ENCODE measurements around the gene RNF112. TPM values are rescaled to one million over a fixed set of nuclear protein-coding genes. Genes with fewer than 3 reads are reported as not detected.

The RNF112 gene
- total RNA-seq, 4 donors from 2014 or later, result 0.44 to 2.5 (median 1.8) TPM

- H3K27ac ChIP-seq, result no peak overlapping the region
- H3K4me1 ChIP-seq, result peaks cover 0 to 20% (median 6%) of the 10 kb centered on the region in 4 donors
- TF ChIP-seq POLR2A (IDR thresholded peaks at IDR 0.05) (no peak), EP300 (IDR thresholded peaks at IDR 0.05) (no peak), CTCF (IDR thresholded peaks at IDR 0.05) (no peak)
- H3K9me3 ChIP-seq, result no peaks in the 10 kb centered on the region
- WGBS, 2 donors, result 76 to 77% methylated on average over 12 of the region's 12 CpGs
- DNase-seq (ENCODE audit: low spot score in 2 of 2), result no peak
- no peaks in the 10 kb centered on the region for H3K27me3 ChIP-seq
- H3K4me3 ChIP-seq, result no peak overlapping the region
- peaks cover 0 to 5% (median 0%) of the 10 kb centered on the region in 3 donors for H3K36me3 ChIP-seq
Observed at GRCh38 chr17:19369846-19370492, 41.1 kb upstream of the RNF112 start.

- Histone ChIP-seq H3K4me1 (peaks cover 0 to 19% (median 6%) of the 10 kb centered on the region in 4 donors), H3K36me3 (peaks cover 0 to 5% (median 0%) of the 10 kb centered on the region in 3 donors), H3K27me3 (no peaks in the 10 kb centered on the region), H3K27ac (no peak overlapping the region), H3K9me3 (no peaks in the 10 kb centered on the region), H3K4me3 (no peak overlapping the region)
- TF ChIP-seq POLR2A (IDR thresholded peaks at IDR 0.05), result no peak
- peak in 1 of 2 donors; percentile 69 for DNase-seq (ENCODE audit: low spot score in 2 of 2)
- 30 to 64% methylated on average over 3 to 6 of the region's 7 CpGs for WGBS, 2 donors
Observed at GRCh38 chr17:19370493-19370960, 40.5 kb upstream of the RNF112 start.

GRCh38 chr17:19371259-19372010, 39.6 kb upstream of the RNF112 start:
- Histone ChIP-seq H3K27me3 (no peaks in the 10 kb centered on the region), H3K9me3 (no peaks in the 10 kb centered on the region), H3K4me3 (no peak overlapping the region), H3K27ac (no peak overlapping the region), H3K4me1 (peaks cover 0 to 22% (median 6%) of the 10 kb centered on the region in 4 donors), H3K36me3 (peaks cover 0 to 5% (median 0%) of the 10 kb centered on the region in 3 donors)
- no peak for DNase-seq (ENCODE audit: low spot score in 2 of 2)
- TF ChIP-seq EP300 (IDR thresholded peaks at IDR 0.05) (no peak), POLR2A (IDR thresholded peaks at IDR 0.05) (no peak), CTCF (IDR thresholded peaks at IDR 0.05) (no peak)
- 84 to 88% methylated on average over 7 of the region's 7 CpGs for WGBS, 2 donors

- 80 to 84% methylated on average over 9 of the region's 9 CpGs for WGBS, 2 donors
- no peak for DNase-seq (ENCODE audit: low spot score in 2 of 2)
Observed at GRCh38 chr17:19372011-19372370, 39.0 kb upstream of the RNF112 start.

GRCh38 chr17:19372439-19372838, 38.6 kb upstream of the RNF112 start:
- Histone ChIP-seq H3K4me1 (peaks cover 0 to 29% (median 10%) of the 10 kb centered on the region in 4 donors), H3K4me3 (no peak overlapping the region), H3K27ac (no peak overlapping the region), H3K27me3 (no peaks in the 10 kb centered on the region), H3K9me3 (no peaks in the 10 kb centered on the region), H3K36me3 (peaks cover 0 to 5% (median 0%) of the 10 kb centered on the region in 3 donors)
- no peak for DNase-seq (ENCODE audit: low spot score in 2 of 2)
- no peak for TF ChIP-seq EP300 (IDR thresholded peaks at IDR 0.05)
- TF ChIP-seq POLR2A (IDR thresholded peaks at IDR 0.05), result no peak
- TF ChIP-seq CTCF (IDR thresholded peaks at IDR 0.05), result no peak
- WGBS, 2 donors, result 68 to 71% methylated on average over 12 of the region's 12 CpGs

More at GRCh38 chr17:19372011-19372370, 39.0 kb upstream of the RNF112 start:
- H3K36me3 ChIP-seq, result peaks cover 0 to 5% (median 0%) of the 10 kb centered on the region in 3 donors
- H3K27me3 ChIP-seq, result no peaks in the 10 kb centered on the region
- no peak overlapping the region for H3K27ac ChIP-seq
- H3K4me1 ChIP-seq, result peaks cover 0 to 25% (median 9%) of the 10 kb centered on the region in 4 donors
- no peaks in the 10 kb centered on the region for H3K9me3 ChIP-seq
- H3K4me3 ChIP-seq, result no peak overlapping the region
- TF ChIP-seq EP300 (IDR thresholded peaks at IDR 0.05) (no peak), CTCF (IDR thresholded peaks at IDR 0.05) (no peak), POLR2A (IDR thresholded peaks at IDR 0.05) (no peak)

All from tibial nerve (tissue), 4 donors.